K562 (cell line): Measurements from ENCODE around the gene SDCCAG8. TPM values are rescaled to one million over a fixed set of nuclear protein-coding genes. Genes with fewer than 3 reads are reported as not detected.

Experiments
- ATAC-seq: fragments of 200-7000 bp; cut with Tn5 transposase; 3 replicates; pipeline ENCODE4 v1.9.1; 2020; ENCODE audit warnings: moderate library complexity
- BruUV-seq: library from RNA; stranded (reverse); fragments of 400-500 nt; replicated peaks from 2 replicates; lab custom pipeline; 2021; lab: Mats Ljungman, UMichigan
- CTCF ChIA-PET: fragments of 300-600 bp; formaldehyde crosslinking; extraction: SDS; loops from one replicate; lab custom pipeline; 2021; ENCODE audit warnings: low intra/inter-chr PET ratio; lab: Yijun Ruan, JAX
- POLR2A ChIA-PET: fragments of 300-600, 350-650 bp; sonication (Branson Sonifier 250); formaldehyde crosslinking; extraction: SDS; loops from one replicate; lab custom pipeline; 2021; ENCODE audit warnings: antibody characterized with exemption, inconsistent platforms; lab: Yijun Ruan, JAX
- DNase-seq, 4 experiments: peaks; one replicate each; pipeline versions ENCODE4 v3.0.0 to v3.0.0-alpha.2; 2011 to 2018; ENCODE audit warnings: low spot score in 3 of 4, mixed read lengths in 3 of 4; ENCODE audit errors: extremely low read depth in 1 of 4
- FAIRE-seq: peaks from 2 replicates; lab custom pipeline; 2011; peaks lifted over from hg19 to GRCh38; lab: Jason Lieb, UNC
- H2AFZ ChIP-seq: 2 replicates; pipeline ENCODE4 v1.6.0; 2011; ENCODE audit warnings: low read depth, low read length, control low read depth, inconsistent platforms
- H3K27ac ChIP-seq: fragments of 200-600 bp; 3 replicates; pipeline ENCODE4 v1.8.0; 2011; ENCODE audit warnings: low read depth, mild to moderate bottlenecking, control low read depth, inconsistent platforms, low read length, moderate library complexity, mixed read lengths; ENCODE audit errors: extremely low read depth
- H3K27me3 ChIP-seq, 2 experiments: fragments of 300-600 bp in 1 of 2; 2 replicates in 1 of 2; 3 replicates in 1 of 2; pipeline versions ENCODE4 v1.6.0 to v1.8.0; 2011; ENCODE audit warnings: inconsistent platforms in 2 of 2, low read length in 2 of 2, mild to moderate bottlenecking in 1 of 2, mixed read lengths in 1 of 2, moderate library complexity in 1 of 2; ENCODE audit not compliant: control insufficient read depth in 2 of 2, insufficient read depth in 2 of 2
- H3K36me3 ChIP-seq: fragments of 300-600 bp; 3 replicates; pipeline ENCODE4 v1.8.0; 2011; ENCODE audit warnings: mild to moderate bottlenecking, low read length, inconsistent platforms; ENCODE audit not compliant: control insufficient read depth, insufficient read depth
- H3K4me1 ChIP-seq, 2 experiments: fragments of 200-600 bp in 1 of 2; replicated peaks in 1 of 2; 2 replicates in 1 of 2; 3 replicates in 1 of 2; pipeline versions ENCODE4 v1.5.1 to v1.8.0; 2011; ENCODE audit warnings: inconsistent platforms in 2 of 2, low read length in 2 of 2, mild to moderate bottlenecking in 1 of 2, mixed read lengths in 1 of 2, moderate library complexity in 1 of 2; ENCODE audit not compliant: control insufficient read depth in 2 of 2, insufficient read depth in 2 of 2
- H3K4me2 ChIP-seq: 2 replicates; pipeline ENCODE4 v1.6.1; 2011; ENCODE audit warnings: low read length, control low read depth, inconsistent platforms, mixed read lengths; ENCODE audit not compliant: insufficient read depth
- H3K4me3 ChIP-seq: fragments of 200-600 bp; sonication (generic), shearing (Covaris generic); 2 replicates; pipeline ENCODE4 v1.5.1; 2016; ENCODE audit warnings: control low read depth, inconsistent platforms
- H3K79me2 ChIP-seq: fragments of 200-600 bp; 3 replicates; pipeline ENCODE4 v1.8.0; 2011; ENCODE audit warnings: low read length, inconsistent platforms; ENCODE audit not compliant: control insufficient read depth, insufficient read depth
- H3K9ac ChIP-seq, 2 experiments: 2 replicates each; pipeline versions ENCODE4 v1.6.0 to v1.6.1; 2011; ENCODE audit warnings: low read depth in 2 of 2, low read length in 2 of 2, control low read depth in 1 of 2, inconsistent platforms in 1 of 2, mild to moderate bottlenecking in 1 of 2, mixed read lengths in 1 of 2; ENCODE audit not compliant: insufficient read depth in 1 of 2
- H3K9me1 ChIP-seq: one replicate; pipeline ENCODE4 v1.6.0; 2011; ENCODE audit warnings: inconsistent platforms, mild to moderate bottlenecking, low read length, moderate library complexity; ENCODE audit not compliant: control insufficient read depth, insufficient read depth
- H3K9me3 ChIP-seq: replicated peaks from 2 replicates; pipeline ENCODE4 v1.5.1; 2011; ENCODE audit warnings: low read depth, low read length, inconsistent platforms; ENCODE audit not compliant: control insufficient read depth, insufficient read depth
- H4K20me1 ChIP-seq: replicated peaks from 2 replicates; pipeline ENCODE4 v1.6.1; 2011; ENCODE audit warnings: low read length, inconsistent platforms, mixed read lengths; ENCODE audit not compliant: control insufficient read depth, insufficient read depth
- SNIP1 ChIP-seq: fragments of 450-650 bp; IDR thresholded peaks from 2 replicates; pipeline ENCODE4 v1.7.1; 2017; ENCODE audit warnings: low read depth, mild to moderate bottlenecking
- WGBS: fragments of 100-300 bp; shearing (Covaris generic); methylation state at CpG from one replicate; pipeline ENCODE4 v1.1.6; 2016; ENCODE audit warnings: low coverage, mixed read lengths; ENCODE audit not compliant: insufficient coverage; ENCODE audit errors: missing lambda C conversion rate; 5-methylcytosine and 5-hydroxymethylcytosine counted together
- in situ Hi-C: fragments of 300-500 bp; cut with MboI; formaldehyde crosslinking; loops from 4 replicates; pipeline ENCODE4 v1.15.0; 2018; ENCODE audit warnings: inconsistent platforms, mixed read lengths
- intact Hi-C: fragments of 100-400 bp; cut with micrococcal nuclease; formaldehyde crosslinking; loops from 2 replicates; pipeline ENCODE4 v1.14.2; 2022
- polyA plus RNA-seq, 8 experiments: library from polyadenylated mRNA; depleted of rRNA in 4 of 8; stranded (reverse) in 5 of 8; unstranded in 3 of 8; fragments of >200 nt; fragmentation: Nextera tagmentation in 2 of 8; fragmentation: Illumina TruSeq in 1 of 8; extraction: Ambion mirVana in 2 of 8; extraction: Trizol in 1 of 8; gene quantifications; 2 replicates each; pipeline versions ENCODE4 v1.2.1 to v1.2.3, GENCODE V29; 2011 to 2014; ENCODE audit warnings: inconsistent platforms in 1 of 8, missing spikeins in 1 of 8
- total RNA-seq, 7 experiments: library from RNA; depleted of rRNA in 6 of 7; stranded (reverse); fragments of >200 nt in 6 of 7; fragmentation: Illumina TruSeq in 2 of 7; extraction: Trizol in 2 of 7; gene quantifications; 2 replicates each; pipeline versions ENCODE4 v1.2.1 to v1.2.3, GENCODE V29; 2011 to 2021; ENCODE audit warnings: low replicate concordance in 1 of 7
- TF ChIP-seq, protein P1 (sequence below), 2 experiments: fragments of 450-650 bp in 1 of 2; sonication (generic) in 1 of 2; formaldehyde crosslinking in 1 of 2; IDR thresholded peaks; 2 replicates each; pipeline versions ENCODE4 v1.7.1 to v1.9.0; 2016 to 2022; ENCODE audit warnings: inconsistent platforms in 1 of 2, mild to moderate bottlenecking in 1 of 2, missing genetic modification reagents in 1 of 2

SDCCAG8 gene
- total and polyA plus RNA-seq, 9 of the 15 experiments (the other 6 are each of a cell fraction or from before 2014, with no cell fraction given): 17.9 to 36.7 (median 25.4) TPM

DNA sequence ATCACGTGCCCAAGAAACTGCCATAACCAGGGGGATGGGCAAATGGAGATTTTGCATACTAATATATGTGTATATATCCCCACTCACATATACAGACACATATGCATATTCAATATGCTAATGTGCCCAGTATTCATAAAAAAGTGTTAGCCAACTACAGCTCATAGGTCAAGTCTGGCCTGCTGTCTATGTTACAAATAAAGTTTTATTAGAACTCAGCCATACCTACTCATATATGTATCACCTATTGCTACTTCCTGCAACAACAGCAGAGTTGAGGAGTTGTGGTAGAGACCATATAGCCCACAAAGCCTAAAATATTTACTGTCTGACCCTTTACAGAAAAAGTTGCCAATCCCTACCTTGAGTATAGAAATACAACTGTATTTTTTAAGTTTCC, 93.3 kb downstream of the SDCCAG8 start:
- TF ChIP-seq, protein P1, sequence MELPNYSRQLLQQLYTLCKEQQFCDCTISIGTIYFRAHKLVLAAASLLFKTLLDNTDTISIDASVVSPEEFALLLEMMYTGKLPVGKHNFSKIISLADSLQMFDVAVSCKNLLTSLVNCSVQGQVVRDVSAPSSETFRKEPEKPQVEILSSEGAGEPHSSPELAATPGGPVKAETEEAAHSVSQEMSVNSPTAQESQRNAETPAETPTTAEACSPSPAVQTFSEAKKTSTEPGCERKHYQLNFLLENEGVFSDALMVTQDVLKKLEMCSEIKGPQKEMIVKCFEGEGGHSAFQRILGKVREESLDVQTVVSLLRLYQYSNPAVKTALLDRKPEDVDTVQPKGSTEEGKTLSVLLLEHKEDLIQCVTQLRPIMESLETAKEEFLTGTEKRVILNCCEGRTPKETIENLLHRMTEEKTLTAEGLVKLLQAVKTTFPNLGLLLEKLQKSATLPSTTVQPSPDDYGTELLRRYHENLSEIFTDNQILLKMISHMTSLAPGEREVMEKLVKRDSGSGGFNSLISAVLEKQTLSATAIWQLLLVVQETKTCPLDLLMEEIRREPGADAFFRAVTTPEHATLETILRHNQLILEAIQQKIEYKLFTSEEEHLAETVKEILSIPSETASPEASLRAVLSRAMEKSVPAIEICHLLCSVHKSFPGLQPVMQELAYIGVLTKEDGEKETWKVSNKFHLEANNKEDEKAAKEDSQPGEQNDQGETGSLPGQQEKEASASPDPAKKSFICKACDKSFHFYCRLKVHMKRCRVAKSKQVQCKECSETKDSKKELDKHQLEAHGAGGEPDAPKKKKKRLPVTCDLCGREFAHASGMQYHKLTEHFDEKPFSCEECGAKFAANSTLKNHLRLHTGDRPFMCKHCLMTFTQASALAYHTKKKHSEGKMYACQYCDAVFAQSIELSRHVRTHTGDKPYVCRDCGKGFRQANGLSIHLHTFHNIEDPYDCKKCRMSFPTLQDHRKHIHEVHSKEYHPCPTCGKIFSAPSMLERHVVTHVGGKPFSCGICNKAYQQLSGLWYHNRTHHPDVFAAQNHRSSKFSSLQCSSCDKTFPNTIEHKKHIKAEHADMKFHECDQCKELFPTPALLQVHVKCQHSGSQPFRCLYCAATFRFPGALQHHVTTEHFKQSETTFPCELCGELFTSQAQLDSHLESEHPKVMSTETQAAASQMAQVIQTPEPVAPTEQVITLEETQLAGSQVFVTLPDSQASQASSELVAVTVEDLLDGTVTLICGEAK (IDR thresholded peaks at IDR 0.05): peak; percentile 87
- TF ChIP-seq, protein P1 (CRISPR knock-in tag; IDR thresholded peaks at IDR 0.05): peak; percentile 70
- no peak for TF ChIP-seq SNIP1
- Histone ChIP-seq H4K20me1 (no peaks in the 10 kb centered on the region), H3K9me3 (no peaks in the 10 kb centered on the region), H3K27ac (no peak overlapping the region), H3K9ac (no peak overlapping the region), H3K4me2 (no peak overlapping the region), H3K4me3 (no peak overlapping the region), H3K9me1 (no peaks in the 10 kb centered on the region), H3K27me3 (no peaks in the 10 kb centered on the region), H3K4me1 (no peaks in the 10 kb centered on the region), H2AFZ (no peak overlapping the region), H3K79me2 (no peaks in the 10 kb centered on the region), H3K36me3 (peaks cover 6% of the 10 kb centered on the region; the same call in 1 of the 3 replicates)
- no peak for ATAC-seq
- FAIRE-seq: no peak
- ChIA-PET CTCF (no interaction called here), POLR2A (no interaction called here)
- in situ Hi-C loops: loop anchor here (25.0 kb wide), 1 partner anchor 512 kb away; no protein-coding TSS in a partner anchor
- DNase-seq: no peak
- WGBS: 75% methylated on average over 1 of the region's 1 CpG
- BruUV-seq: no TSS peak
- intact Hi-C loops: no loop called here
